Glomerular visceral epithelial cell (primary cell): ENCODE results near the gene SCIMP.
"Not testable (repeated sequence)": the region's sequence is repeated elsewhere in the genome, so short reads cannot be mapped to it uniquely, and the experiment has no call there.

Experiments used
- DNase-seq: peaks from one replicate; pipeline ENCODE4 v3.0.0-alpha.2; 2016; ENCODE audit errors: extremely low spot score

The SCIMP gene

GRCh38 chr17:5234645-5235576, at the start of gene SCIMP:
Gene SCIMP, minus strand, starts transcription at chr17:5234860. Its CDS starts 105 bp downstream, at chr17:5234755.
- DNase-seq, result no peak

- peak; percentile 26 for DNase-seq
These were observed 49.1 kb upstream of the SCIMP start for GRCh38 chr17:5283571-5284315.

GRCh38 chr17:5282642-5283217, 48.1 kb upstream of the SCIMP start:
- peak; percentile 20 for DNase-seq

GRCh38 chr17:5281814-5282641, 47.4 kb upstream of the SCIMP start, which contains the start of gene RABEP1:
Gene RABEP1, plus strand, starts transcription at chr17:5282284. Its CDS starts 203 bp downstream, at chr17:5282487.
- DNase-seq, result peak; percentile 92

GRCh38 chr17:5272322-5272721, 37.7 kb upstream of the SCIMP start:
- DNase-seq, result no peak

- DNase-seq, result no peak
These were observed 34.7 kb upstream of the SCIMP start for GRCh38 chr17:5269241-5269960.

GRCh38 chr17:5264893-5265292, 30.2 kb upstream of the SCIMP start:
- DNase-seq, result no peak

- DNase-seq, result no peak
These were observed 28.8 kb upstream of the SCIMP start for GRCh38 chr17:5263441-5263840.

- DNase-seq, result no peak
These were observed 27.8 kb upstream of the SCIMP start for GRCh38 chr17:5262416-5262991.

GRCh38 chr17:5260542-5260941, 25.9 kb upstream of the SCIMP start:
- DNase-seq, result no peak

- no peak for DNase-seq
These were observed 22.5 kb upstream of the SCIMP start for GRCh38 chr17:5257124-5257523.

GRCh38 chr17:5254903-5255521, 20.4 kb upstream of the SCIMP start:
- no peak for DNase-seq

- DNase-seq, result no peak
These were observed 19.8 kb upstream of the SCIMP start for GRCh38 chr17:5254414-5254813.

GRCh38 chr17:5249615-5250014, 15.0 kb upstream of the SCIMP start:
- peak; percentile 79 for DNase-seq

- DNase-seq, result no peak
These were observed 14.3 kb upstream of the SCIMP start for GRCh38 chr17:5248821-5249479.

GRCh38 chr17:5247621-5248020, 13.0 kb upstream of the SCIMP start:
- DNase-seq, result no peak

- no peak for DNase-seq
These were observed 7.4 kb upstream of the SCIMP start for GRCh38 chr17:5241861-5242671.

GRCh38 chr17:5239769-5240168, 5.1 kb upstream of the SCIMP start:
- not testable (repeated sequence) for DNase-seq

GRCh38 chr17:5238333-5238732, 3.7 kb upstream of the SCIMP start:
- DNase-seq, result no peak
